IMR-90 (cell line): Measurements from ENCODE around the gene ATG9B. TPM values are rescaled to one million over a fixed set of nuclear protein-coding genes. Genes with fewer than 3 reads are reported as not detected.

Source experiments
- ATAC-seq: fragments of 200-7000 bp; cut with Tn5 transposase; 2 replicates; pipeline ENCODE4 v1.9.1; 2020; ENCODE audit warnings: low read depth, mild to moderate bottlenecking, moderate library complexity
- BruUV-seq: library from RNA; stranded (reverse); fragments of 400-500 nt; replicated peaks from 2 replicates; lab custom pipeline; 2021; lab: Mats Ljungman, UMichigan
- CTCF ChIA-PET: fragments of 300-600 bp; formaldehyde crosslinking; extraction: SDS; loops from one replicate; lab custom pipeline; 2021; ENCODE audit warnings: antibody characterized with exemption; lab: Yijun Ruan, JAX
- POLR2A ChIA-PET: fragments of 300-600 bp; sonication (Branson Sonifier 250); formaldehyde crosslinking; loops from one replicate; lab custom pipeline; 2022; ENCODE audit warnings: antibody characterized with exemption; ENCODE audit not compliant: unreplicated experiment; lab: Charles Lee
- DNase-seq: peaks from one replicate; pipeline ENCODE4 v3.0.0; 2013
- H2AFZ ChIP-seq: replicated peaks from 2 replicates; pipeline ENCODE3; 2013; ENCODE audit warnings: low read length, mild to moderate bottlenecking; ENCODE audit not compliant: poor library complexity
- H2AK5ac ChIP-seq: 2 replicates; pipeline ENCODE4 v1.6.1; 2013; ENCODE audit warnings: low read depth, low read length, inconsistent platforms
- H2AK9ac ChIP-seq: replicated peaks from 2 replicates; pipeline ENCODE3; 2013; ENCODE audit warnings: mild to moderate bottlenecking, low read depth, low read length, moderate library complexity; ENCODE audit not compliant: poor library complexity
- H2BK120ac ChIP-seq: 2 replicates; pipeline ENCODE4 v1.6.1; 2013; ENCODE audit warnings: low read depth, low read length, inconsistent platforms
- H2BK15ac ChIP-seq: 3 replicates; pipeline ENCODE4 v1.6.1; 2013; ENCODE audit warnings: low read depth, low read length, inconsistent platforms
- H2BK20ac ChIP-seq: 2 replicates; pipeline ENCODE4 v1.6.1; 2013; ENCODE audit warnings: low read depth, mild to moderate bottlenecking, inconsistent platforms, low read length, moderate library complexity
- H2BK5ac ChIP-seq: 2 replicates; pipeline ENCODE4 v1.6.1; 2013; ENCODE audit warnings: mild to moderate bottlenecking, low read depth, low read length, inconsistent platforms; ENCODE audit not compliant: poor library complexity, severe bottlenecking
- H3K14ac ChIP-seq: replicated peaks from 2 replicates; pipeline ENCODE4 v1.6.1; 2013; ENCODE audit warnings: low read depth, low read length, inconsistent platforms
- H3K18ac ChIP-seq: 2 replicates; pipeline ENCODE4 v1.6.1; 2013; ENCODE audit warnings: low read depth, low read length, control low read depth
- H3K23ac ChIP-seq: 2 replicates; pipeline ENCODE4 v1.6.1; 2013; ENCODE audit warnings: low read depth, low read length, inconsistent platforms
- H3K27ac ChIP-seq: 2 replicates; pipeline ENCODE4 v1.5.1; 2013; ENCODE audit warnings: mild to moderate bottlenecking, control low read depth, low read length; ENCODE audit not compliant: insufficient read depth
- H3K27me3 ChIP-seq: 2 replicates; pipeline ENCODE4 v1.6.1; 2013; ENCODE audit warnings: low read length; ENCODE audit not compliant: control insufficient read depth, insufficient read depth
- H3K36me3 ChIP-seq: 2 replicates; pipeline ENCODE4 v1.6.1; 2013; ENCODE audit warnings: low read length, mixed read lengths; ENCODE audit not compliant: control insufficient read depth, insufficient read depth
- H3K4ac ChIP-seq: 2 replicates; pipeline ENCODE4 v1.6.1; 2013; ENCODE audit warnings: low read depth, low read length, inconsistent platforms
- H3K4me1 ChIP-seq: 2 replicates; pipeline ENCODE4 v1.6.1; 2013; ENCODE audit warnings: low read length, mixed read lengths; ENCODE audit not compliant: control insufficient read depth, insufficient read depth
- H3K4me2 ChIP-seq: 2 replicates; pipeline ENCODE4 v1.6.1; 2013; ENCODE audit warnings: low read depth, mild to moderate bottlenecking, control low read depth, low read length, moderate library complexity
- H3K4me3 ChIP-seq: 2 replicates; pipeline ENCODE4 v1.5.1; 2013; ENCODE audit warnings: low read depth, mild to moderate bottlenecking, control low read depth, low read length, moderate library complexity; ENCODE audit not compliant: insufficient read depth
- H3K56ac ChIP-seq: 2 replicates; pipeline ENCODE4 v1.6.1; 2013; ENCODE audit warnings: low read length, inconsistent platforms; ENCODE audit not compliant: insufficient read depth; ENCODE audit errors: extremely low read depth
- H3K79me1 ChIP-seq, 2 experiments: 2 replicates each; pipeline ENCODE4 v1.6.1; 2013; ENCODE audit warnings: low read length in 2 of 2, inconsistent platforms in 1 of 2, low read depth in 1 of 2
- H3K9ac ChIP-seq: 2 replicates; pipeline ENCODE4 v1.6.1; 2013; ENCODE audit warnings: low read depth, low read length, control low read depth
- H3K9me1 ChIP-seq: 2 replicates; pipeline ENCODE4 v1.6.1; 2013; ENCODE audit warnings: low read length, inconsistent platforms; ENCODE audit not compliant: insufficient read depth
- H3K9me3 ChIP-seq: 2 replicates; pipeline ENCODE4 v1.6.1; 2013; ENCODE audit warnings: low read length; ENCODE audit not compliant: control insufficient read depth, insufficient read depth
- H4K20me1 ChIP-seq: 2 replicates; pipeline ENCODE4 v1.6.1; 2013; ENCODE audit warnings: low read length, inconsistent platforms; ENCODE audit not compliant: insufficient read depth
- H4K5ac ChIP-seq: 2 replicates; pipeline ENCODE4 v1.6.1; 2013; ENCODE audit warnings: mild to moderate bottlenecking, low read depth, low read length, control low read depth
- H4K8ac ChIP-seq, 2 experiments: 2 replicates each; pipeline ENCODE4 v1.6.1; 2013; ENCODE audit warnings: low read depth in 2 of 2, low read length in 2 of 2, control low read depth in 1 of 2, inconsistent platforms in 1 of 2
- H4K91ac ChIP-seq: 2 replicates; pipeline ENCODE4 v1.6.1; 2013; ENCODE audit warnings: low read depth, low read length, inconsistent platforms; ENCODE audit not compliant: insufficient read depth
- BHLHE40 ChIP-seq: fragments of 150-350 bp; IDR thresholded peaks from 2 replicates; pipeline ENCODE4 v1.6.1; 2016; ENCODE audit warnings: mild to moderate bottlenecking, low read depth, low read length
- CEBPB ChIP-seq: IDR thresholded peaks from 2 replicates; pipeline ENCODE4 v1.6.1; 2012; ENCODE audit warnings: low read depth, low read length, improper control_type of control experiment
- CHD1 ChIP-seq: IDR thresholded peaks from 2 replicates; pipeline ENCODE4 v1.6.1; 2012; ENCODE audit warnings: low read depth, low read length, improper control_type of control experiment
- CTCF ChIP-seq: conservative IDR thresholded peaks from 2 replicates; pipeline ENCODE4 v1.5.1; 2012; ENCODE audit warnings: mild to moderate bottlenecking, low read depth, low read length, improper control_type of control experiment
- FOS ChIP-seq: fragments of 150-350 bp; IDR thresholded peaks from 2 replicates; pipeline ENCODE4 v1.6.1; 2016; ENCODE audit warnings: low read depth, low read length
- MAFK ChIP-seq: IDR thresholded peaks from 2 replicates; pipeline ENCODE4 v1.6.1; 2012; ENCODE audit warnings: low read depth, low read length, improper control_type of control experiment
- MAZ ChIP-seq: IDR thresholded peaks from 2 replicates; pipeline ENCODE4 v1.6.1; 2012; ENCODE audit warnings: low read depth, mild to moderate bottlenecking, low read length, improper control_type of control experiment, moderate library complexity, borderline replicate concordance
- MXI1 ChIP-seq: IDR thresholded peaks from 2 replicates; pipeline ENCODE4 v1.6.1; 2012; ENCODE audit warnings: low read depth, mild to moderate bottlenecking, low read length, moderate library complexity, borderline replicate concordance
- POLR2A ChIP-seq: IDR thresholded peaks from 2 replicates; pipeline ENCODE4 v1.6.1; 2012; ENCODE audit warnings: mild to moderate bottlenecking, low read depth, low read length
- RFX5 ChIP-seq: IDR thresholded peaks from 2 replicates; pipeline ENCODE4 v1.8.0; 2012; ENCODE audit warnings: low read depth, mild to moderate bottlenecking, low read length, moderate library complexity
- WGBS, 2 experiments: methylation state at CpG; one replicate each; pipeline versions ENCODE4 v1.1.5 to v1.1.7; 2013; ENCODE audit warnings: missing lambda C conversion rate in 2 of 2; ENCODE audit not compliant: insufficient read length in 1 of 2; ENCODE audit errors: extremely low coverage in 2 of 2; 5-methylcytosine and 5-hydroxymethylcytosine counted together
- dilution Hi-C: fragments of 300-500 bp; cut with HindIII; formaldehyde crosslinking; loops from one replicate; pipeline ENCODE4 v1.14.3; 2018; ENCODE audit warnings: low sequenced_read_pairs; ENCODE audit not compliant: unreplicated experiment
- in situ Hi-C: fragments of 300-500 bp; cut with MboI; formaldehyde crosslinking; loops from 3 replicates; pipeline ENCODE4 v1.14.3; 2019; ENCODE audit warnings: low sequenced_read_pairs, inconsistent platforms, mixed read lengths
- intact Hi-C: fragments of 100-400 bp; cut with micrococcal nuclease; formaldehyde crosslinking; loops from 2 replicates; pipeline ENCODE4 v1.10.0; 2022
- polyA plus RNA-seq, 3 experiments: library from polyadenylated mRNA; depleted of rRNA; stranded (reverse); fragments of >200 nt; gene quantifications; 2 replicates each; pipeline ENCODE4 v1.2.3, GENCODE V29; 2012; ENCODE audit warnings: low replicate concordance in 1 of 3
- total RNA-seq: library from RNA; depleted of rRNA; stranded (reverse); fragments of >200 nt; gene quantifications from 2 replicates; pipeline ENCODE4 v1.2.3, GENCODE V29; 2012

The ATG9B gene
- total and polyA plus RNA-seq, 2 of the 4 experiments (the other 2 are of a cell fraction), result 0.18 to 0.91 TPM

GRCh38 chr7:151013733-151014497, 10.4 kb downstream of the ATG9B start (continued):
- no peak for TF ChIP-seq CTCF

DNA sequence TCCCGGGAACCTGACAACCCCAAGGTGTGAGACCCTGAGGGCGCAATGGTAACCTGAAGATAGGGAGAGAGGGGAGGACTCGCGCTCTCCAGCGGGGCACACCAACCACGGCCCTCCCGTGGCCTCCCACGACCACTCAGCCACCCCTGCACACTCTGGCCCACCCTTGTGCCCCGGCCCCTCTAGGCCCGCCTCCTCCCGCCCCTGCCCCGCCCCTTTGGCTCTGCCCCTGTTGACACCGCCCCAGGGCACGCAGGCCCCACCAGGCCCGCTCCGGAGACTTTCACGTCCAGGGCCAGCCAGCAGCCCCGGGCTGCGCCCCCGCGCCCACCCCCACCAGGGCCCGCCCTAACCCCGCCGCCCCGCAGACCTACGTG, 10.9 kb downstream of the ATG9B start:
- Histone ChIP-seq H2BK120ac (no peak overlapping the region), H2BK5ac (no peak overlapping the region), H3K9me3 (no peaks in the 10 kb centered on the region), H3K4ac (no peak overlapping the region), H3K79me1 (no peaks in the 10 kb centered on the region), H3K27ac (no peak overlapping the region), H3K9me1 (no peaks in the 10 kb centered on the region), H3K4me3 (no peak overlapping the region), H2BK20ac (no peak overlapping the region), H2AK9ac (peak overlapping the region; percentile 42), H3K36me3 (no peaks in the 10 kb centered on the region), H3K56ac (no peak overlapping the region), H4K20me1 (no peaks in the 10 kb centered on the region), H2AFZ (peak overlapping the region; percentile 77), H3K14ac (no peak overlapping the region), H4K5ac (no peak overlapping the region), H2AK5ac (no peak overlapping the region), H4K91ac (no peak overlapping the region), H3K18ac (no peak overlapping the region), H3K4me2 (no peak overlapping the region; the same call in 1 of the 2 replicates), H2BK15ac (no peak overlapping the region), H3K23ac (no peak overlapping the region), H3K27me3 (peaks cover 24% of the 10 kb centered on the region), H3K4me1 (peaks cover 10% of the 10 kb centered on the region; the same call in 1 of the 2 replicates), H3K9ac (no peak overlapping the region), H4K8ac (no peak overlapping the region)
- 34% methylated on average over 8 of the region's 26 CpGs; no CpG with 5 or more reads in 1 of the 2 experiments for WGBS, 2 experiments
- TF ChIP-seq FOS (no peak), BHLHE40 (no peak), CEBPB (no peak), RFX5 (no peak), MAFK (no peak), CHD1 (no peak), POLR2A (no peak), MAZ (no peak), MXI1 (no peak), CTCF (no peak)
- dilution Hi-C loops (no loop called here), intact Hi-C loops (loop anchor here (5.0 kb wide), 1 partner anchor 99 kb away; no protein-coding TSS in a partner anchor), in situ Hi-C loops (no loop called here)
- ATAC-seq (no peak), DNase-seq (no peak)
- POLR2A ChIA-PET, result no interaction called here
- CTCF ChIA-PET, result interaction anchor here (1.4 kb wide), 1 partner anchor 15 kb away, joined by 5 read pairs; the partner anchor contains the start of gene ABCB8
- BruUV-seq, result no TSS peak
